ENCODE data around the gene TBCCD1. TPM values are rescaled to one million over a fixed set of nuclear protein-coding genes. Genes with fewer than 3 reads are reported as not detected.

The TBCCD1 gene
- total RNA-seq, 1 donor: 15.6 TPM

- Histone ChIP-seq H2AFZ (ENCODE audit: low read length) (no peak overlapping the region), H3K36me3 (ENCODE audit: insufficient read depth, low read length) (no peaks in the 10 kb centered on the region), H3K4me3 (ENCODE audit: insufficient read depth, low read length) (no peak overlapping the region), H3K27ac (ENCODE audit: low read depth, low read length) (no peak overlapping the region), H3K4me2 (ENCODE audit: insufficient read depth, low read length) (no peak overlapping the region), H4K20me1 (ENCODE audit: insufficient read depth, low read length) (no peaks in the 10 kb centered on the region), H3K9me3 (ENCODE audit: low read depth, low read length) (no peaks in the 10 kb centered on the region), H3K79me2 (ENCODE audit: insufficient read depth, low read length) (no peaks in the 10 kb centered on the region), H3K27me3 (ENCODE audit: insufficient read depth, low read length) (peaks cover 30% of the 10 kb centered on the region), H3K4me1 (ENCODE audit: insufficient read depth, low read length) (no peaks in the 10 kb centered on the region)
- TF ChIP-seq CTCF (IDR thresholded peaks at IDR 0.05; ENCODE audit: extremely low read depth, low read depth, low read length): no peak
- no peak for DNase-seq (ENCODE audit: insufficient read length, low spot score, missing footprints)
These were observed 53.8 kb downstream of the TBCCD1 start for GRCh38 chr3:186513386-186513785.

- Histone ChIP-seq H3K4me3 (ENCODE audit: insufficient read depth, low read length) (no peak overlapping the region), H3K79me2 (ENCODE audit: insufficient read depth, low read length) (no peaks in the 10 kb centered on the region), H4K20me1 (ENCODE audit: insufficient read depth, low read length) (no peaks in the 10 kb centered on the region), H3K4me2 (ENCODE audit: insufficient read depth, low read length) (no peak overlapping the region), H3K4me1 (ENCODE audit: insufficient read depth, low read length) (no peaks in the 10 kb centered on the region), H3K27me3 (ENCODE audit: insufficient read depth, low read length) (peaks cover 26% of the 10 kb centered on the region), H2AFZ (ENCODE audit: low read length) (no peak overlapping the region), H3K36me3 (ENCODE audit: insufficient read depth, low read length) (no peaks in the 10 kb centered on the region), H3K27ac (ENCODE audit: low read depth, low read length) (no peak overlapping the region), H3K9me3 (ENCODE audit: low read depth, low read length) (no peaks in the 10 kb centered on the region)
- no peak for DNase-seq (ENCODE audit: insufficient read length, low spot score, missing footprints)
- no peak for TF ChIP-seq CTCF (IDR thresholded peaks at IDR 0.05; ENCODE audit: extremely low read depth, low read depth, low read length)
These were observed 54.4 kb downstream of the TBCCD1 start for GRCh38 chr3:186512570-186513302.

GRCh38 chr3:186511702-186512101 lies 55.4 kb downstream of the TBCCD1 start:
- no peak for DNase-seq (ENCODE audit: insufficient read length, low spot score, missing footprints)
- Histone ChIP-seq H3K27ac (ENCODE audit: low read depth, low read length) (no peak overlapping the region), H3K36me3 (ENCODE audit: insufficient read depth, low read length) (no peaks in the 10 kb centered on the region), H3K79me2 (ENCODE audit: insufficient read depth, low read length) (no peaks in the 10 kb centered on the region), H3K9me3 (ENCODE audit: low read depth, low read length) (no peaks in the 10 kb centered on the region), H3K4me2 (ENCODE audit: insufficient read depth, low read length) (no peak overlapping the region), H3K4me3 (ENCODE audit: insufficient read depth, low read length) (no peak overlapping the region), H3K27me3 (ENCODE audit: insufficient read depth, low read length) (peaks cover 26% of the 10 kb centered on the region), H3K4me1 (ENCODE audit: insufficient read depth, low read length) (no peaks in the 10 kb centered on the region), H2AFZ (ENCODE audit: low read length) (no peak overlapping the region), H4K20me1 (ENCODE audit: insufficient read depth, low read length) (no peaks in the 10 kb centered on the region)
- TF ChIP-seq CTCF (IDR thresholded peaks at IDR 0.05; ENCODE audit: extremely low read depth, low read depth, low read length): no peak

GRCh38 chr3:186511245-186511644 lies 55.9 kb downstream of the TBCCD1 start:
- H3K4me3 ChIP-seq (ENCODE audit: insufficient read depth, low read length): no peak overlapping the region
- no peaks in the 10 kb centered on the region for H3K36me3 ChIP-seq (ENCODE audit: insufficient read depth, low read length)
- no peaks in the 10 kb centered on the region for H3K4me1 ChIP-seq (ENCODE audit: insufficient read depth, low read length)
- H4K20me1 ChIP-seq (ENCODE audit: insufficient read depth, low read length): no peaks in the 10 kb centered on the region
- H3K4me2 ChIP-seq (ENCODE audit: insufficient read depth, low read length): no peak overlapping the region
- no peak for DNase-seq (ENCODE audit: insufficient read length, low spot score, missing footprints)
- H3K27me3 ChIP-seq (ENCODE audit: insufficient read depth, low read length): peaks cover 26% of the 10 kb centered on the region
- TF ChIP-seq CTCF (IDR thresholded peaks at IDR 0.05; ENCODE audit: extremely low read depth, low read depth, low read length): no peak
- H3K79me2 ChIP-seq (ENCODE audit: insufficient read depth, low read length): no peaks in the 10 kb centered on the region
- H3K9me3 ChIP-seq (ENCODE audit: low read depth, low read length): no peaks in the 10 kb centered on the region
- H2AFZ ChIP-seq (ENCODE audit: low read length): no peak overlapping the region
- no peak overlapping the region for H3K27ac ChIP-seq (ENCODE audit: low read depth, low read length)
